Measurements from ENCODE around the gene SLC39A10.
"Not testable (repeated sequence)": the region's sequence is repeated elsewhere in the genome, so short reads cannot be mapped to it uniquely, and the experiment has no call there.

Gene SLC39A10, protein sequence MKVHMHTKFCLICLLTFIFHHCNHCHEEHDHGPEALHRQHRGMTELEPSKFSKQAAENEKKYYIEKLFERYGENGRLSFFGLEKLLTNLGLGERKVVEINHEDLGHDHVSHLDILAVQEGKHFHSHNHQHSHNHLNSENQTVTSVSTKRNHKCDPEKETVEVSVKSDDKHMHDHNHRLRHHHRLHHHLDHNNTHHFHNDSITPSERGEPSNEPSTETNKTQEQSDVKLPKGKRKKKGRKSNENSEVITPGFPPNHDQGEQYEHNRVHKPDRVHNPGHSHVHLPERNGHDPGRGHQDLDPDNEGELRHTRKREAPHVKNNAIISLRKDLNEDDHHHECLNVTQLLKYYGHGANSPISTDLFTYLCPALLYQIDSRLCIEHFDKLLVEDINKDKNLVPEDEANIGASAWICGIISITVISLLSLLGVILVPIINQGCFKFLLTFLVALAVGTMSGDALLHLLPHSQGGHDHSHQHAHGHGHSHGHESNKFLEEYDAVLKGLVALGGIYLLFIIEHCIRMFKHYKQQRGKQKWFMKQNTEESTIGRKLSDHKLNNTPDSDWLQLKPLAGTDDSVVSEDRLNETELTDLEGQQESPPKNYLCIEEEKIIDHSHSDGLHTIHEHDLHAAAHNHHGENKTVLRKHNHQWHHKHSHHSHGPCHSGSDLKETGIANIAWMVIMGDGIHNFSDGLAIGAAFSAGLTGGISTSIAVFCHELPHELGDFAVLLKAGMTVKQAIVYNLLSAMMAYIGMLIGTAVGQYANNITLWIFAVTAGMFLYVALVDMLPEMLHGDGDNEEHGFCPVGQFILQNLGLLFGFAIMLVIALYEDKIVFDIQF

DNA sequence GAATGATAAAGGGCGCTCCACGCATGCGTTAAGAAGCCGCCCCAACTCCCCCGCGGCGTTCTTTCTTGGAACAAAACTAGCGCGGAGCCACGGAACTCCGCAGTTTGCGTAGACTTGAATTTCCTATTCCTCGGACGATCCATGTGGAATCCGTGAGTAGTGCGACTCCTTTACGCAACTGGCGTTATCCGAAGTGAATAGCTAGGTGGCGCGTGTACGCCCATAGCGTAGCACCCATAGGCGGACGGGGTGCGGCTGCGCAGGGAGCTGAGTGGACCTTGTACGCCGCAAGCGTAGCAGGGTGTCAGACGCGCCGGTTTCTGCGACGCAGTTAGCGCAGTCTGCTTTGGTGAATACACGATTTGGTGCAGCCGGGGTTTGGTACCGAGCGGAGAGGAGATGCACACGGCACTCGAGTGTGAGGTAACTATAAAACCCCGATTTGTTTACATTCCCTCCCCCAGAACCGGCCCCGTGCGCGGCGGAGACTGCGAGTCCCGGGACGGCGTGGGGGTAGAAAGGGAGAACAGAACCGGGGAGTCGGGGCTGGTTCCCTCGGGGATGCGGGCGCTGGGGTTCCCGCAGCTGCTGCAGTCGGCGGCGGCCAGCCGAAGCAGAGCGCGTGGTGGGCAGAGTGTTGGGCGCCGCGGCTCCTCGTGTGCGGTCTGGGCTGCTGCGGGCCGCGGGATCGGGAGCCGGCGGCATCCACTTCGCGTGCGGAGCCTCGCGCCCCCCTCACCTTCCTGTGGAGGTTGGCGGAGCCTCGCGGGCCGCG is at the start of gene SLC39A10:
Gene SLC39A10 (plus strand): TSS at position 368 of the 775 bp plus-strand sequence. CDS start 22,817 bp downstream, outside the sequence.
- peak; percentile 93 for DNase-seq

DNA sequence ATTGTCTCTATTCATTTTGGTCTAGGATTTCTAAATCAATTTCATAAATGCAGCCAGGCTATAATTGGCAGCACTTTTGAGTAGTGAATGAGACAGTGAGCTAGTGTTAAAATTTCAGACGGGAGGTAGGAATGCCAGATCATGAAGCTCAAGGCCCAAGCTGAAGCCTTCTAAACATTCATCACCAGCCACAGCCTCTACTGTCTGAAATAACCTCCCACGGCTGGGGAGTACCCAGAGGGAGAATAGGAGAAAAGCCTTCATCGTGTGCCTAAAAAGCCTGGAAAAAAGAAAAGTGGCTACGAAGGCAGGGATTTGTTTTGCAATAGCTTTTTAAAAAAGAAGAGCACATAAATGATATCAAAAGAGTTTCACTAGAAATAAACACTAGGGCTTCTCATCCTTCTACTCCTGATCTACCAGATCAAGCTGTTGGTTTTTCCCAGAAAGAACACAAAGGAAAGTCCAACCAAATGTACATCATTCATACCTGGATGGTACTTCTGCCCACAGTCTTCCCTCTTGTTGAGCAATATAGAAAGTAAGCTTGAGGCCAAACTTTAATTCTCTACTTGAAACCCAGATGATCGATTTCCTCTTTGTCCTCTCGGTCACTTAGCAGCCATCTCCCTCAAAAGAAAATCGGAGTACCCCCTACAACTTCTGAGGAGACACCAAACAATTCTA is 48.1 kb upstream of the SLC39A10 start:
- DNase-seq, result no peak

DNA sequence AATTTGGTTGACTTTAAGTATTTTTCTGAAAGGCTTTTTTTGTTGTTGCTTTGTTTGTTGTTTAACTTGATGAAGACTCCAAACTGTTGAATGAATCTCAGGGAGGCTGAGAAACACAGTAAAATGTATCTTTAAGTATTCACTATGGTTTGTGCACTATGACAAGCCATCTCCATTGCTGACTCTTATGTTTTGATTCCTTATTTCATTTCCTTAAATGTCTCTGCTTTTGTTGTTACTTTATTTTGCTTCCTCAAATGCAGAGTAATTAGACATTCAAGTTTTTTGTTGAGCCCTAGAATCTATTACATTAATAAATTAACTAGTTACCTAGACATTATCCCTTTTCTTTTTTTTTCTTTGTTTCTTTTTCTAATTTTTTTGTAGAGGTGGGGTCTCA is 46.3 kb upstream of the SLC39A10 start:
- DNase-seq, result no peak

DNA sequence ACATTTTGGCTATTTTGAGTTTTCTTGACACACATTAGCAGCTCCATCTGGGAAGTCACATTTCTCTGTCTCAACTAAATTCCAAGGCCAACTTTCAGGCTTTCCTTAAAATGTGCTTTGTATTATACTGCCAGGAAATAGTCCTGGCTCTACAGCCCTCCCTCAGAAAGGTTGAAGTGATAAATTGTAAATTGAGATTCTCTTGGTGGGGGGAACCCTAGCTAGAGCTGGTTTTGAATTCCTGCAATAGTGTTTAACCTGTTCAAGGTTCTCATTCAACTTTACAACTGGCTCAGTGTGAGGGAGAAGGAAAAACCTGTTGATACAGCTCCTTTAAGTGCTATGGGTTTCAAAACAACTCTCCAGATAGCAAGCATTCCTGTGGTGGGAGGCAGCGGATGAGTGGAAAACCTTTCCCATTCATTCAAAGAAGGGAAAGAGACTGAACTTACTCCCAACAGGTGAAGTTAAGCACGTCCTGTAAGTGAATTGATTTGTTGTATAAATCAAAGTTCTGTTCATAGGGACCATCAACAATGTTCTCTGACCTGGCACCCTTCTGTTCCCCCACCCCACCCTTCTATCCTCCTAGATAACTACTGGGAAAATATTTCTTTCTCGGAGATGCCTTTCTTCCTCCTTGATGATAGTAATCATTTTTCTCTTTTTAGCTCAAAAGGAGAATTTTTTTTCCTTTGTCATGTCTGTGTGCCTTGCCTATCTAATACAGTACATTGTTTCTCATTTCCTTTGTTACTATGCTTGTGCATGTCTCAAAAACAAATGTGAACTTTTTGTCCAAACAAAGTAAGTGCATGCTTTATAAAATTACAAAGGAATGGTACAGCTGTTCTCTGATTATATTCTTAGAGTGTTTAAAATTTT is 44.2 kb upstream of the SLC39A10 start:
- no peak for DNase-seq

DNA sequence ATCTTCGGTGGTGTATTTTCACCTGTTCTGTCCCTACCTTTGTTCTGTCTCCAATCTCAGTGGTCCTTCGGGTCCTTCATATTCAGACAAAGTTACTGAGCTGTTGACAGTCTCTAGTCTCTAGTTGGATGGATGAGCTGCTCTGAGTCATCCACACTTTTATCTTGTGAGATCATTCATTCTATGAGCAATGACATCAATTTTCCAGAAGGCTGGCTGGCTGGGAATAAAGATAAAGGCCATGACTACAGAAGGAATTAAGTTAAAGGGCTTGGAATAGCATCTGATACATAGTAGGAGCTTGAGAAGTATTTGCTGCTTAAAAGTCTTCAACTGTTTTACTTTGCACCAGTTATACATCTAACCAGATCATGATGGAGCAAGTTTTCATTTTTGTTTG is 43.1 kb upstream of the SLC39A10 start:
- DNase-seq, result no peak

DNA sequence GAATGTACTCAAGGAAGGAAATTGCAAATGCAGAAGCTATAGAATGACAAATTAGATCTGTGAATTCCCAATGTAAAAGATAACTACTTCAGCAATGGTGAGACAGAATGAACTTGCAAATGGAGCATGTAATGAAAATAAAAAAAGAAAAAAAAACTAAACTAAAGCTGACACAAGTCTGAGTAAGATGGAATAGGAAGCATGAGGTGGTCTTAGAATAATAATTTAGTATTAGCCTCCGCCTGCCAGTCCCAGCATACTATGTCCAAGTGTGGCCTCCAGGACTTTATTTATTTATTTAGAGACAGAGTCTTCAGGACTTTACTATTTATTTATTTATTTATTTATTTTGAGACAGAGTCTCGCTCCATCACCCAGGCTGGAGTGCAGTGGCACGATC is 37.4 kb upstream of the SLC39A10 start:
- DNase-seq, result no peak

DNA sequence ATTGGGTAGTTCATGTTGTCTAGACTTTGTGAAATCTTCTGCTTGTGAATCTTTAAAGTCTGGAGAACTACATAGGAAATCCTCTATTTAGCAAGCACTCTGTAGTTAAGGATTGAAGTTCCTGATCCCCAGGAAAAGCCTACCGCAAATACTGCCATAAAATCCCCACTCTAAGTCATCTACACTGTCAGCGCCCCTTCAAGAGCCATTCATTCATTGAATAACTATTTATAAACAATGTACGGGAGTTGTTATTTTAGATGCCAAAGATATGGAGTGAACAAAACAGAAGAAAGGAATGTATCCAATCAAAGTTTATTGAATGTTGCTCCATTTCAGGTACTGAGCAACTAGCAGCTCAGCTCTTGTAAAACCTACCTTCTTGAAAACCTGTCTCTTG is 36.5 kb upstream of the SLC39A10 start:
- DNase-seq, result no peak

DNA sequence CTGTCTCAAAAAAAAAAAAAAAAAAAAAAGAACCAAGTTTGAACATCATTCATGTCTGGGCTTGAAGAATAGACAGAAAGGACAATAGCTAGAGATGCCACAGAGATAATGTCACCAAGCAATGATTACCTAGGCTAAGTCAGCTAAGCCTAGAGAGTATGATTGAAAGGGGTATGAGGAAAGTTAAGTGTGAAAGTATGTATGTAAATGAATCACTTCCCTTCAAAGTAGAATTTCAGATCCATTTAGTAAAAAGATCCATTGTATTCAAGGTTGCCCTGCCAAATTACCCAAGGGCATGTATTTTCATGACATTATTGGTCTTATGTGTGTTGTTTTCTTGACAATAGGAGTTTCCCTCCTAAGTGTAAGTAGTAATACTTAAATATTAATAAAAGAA is 34.1 kb upstream of the SLC39A10 start:
- no peak for DNase-seq

DNA sequence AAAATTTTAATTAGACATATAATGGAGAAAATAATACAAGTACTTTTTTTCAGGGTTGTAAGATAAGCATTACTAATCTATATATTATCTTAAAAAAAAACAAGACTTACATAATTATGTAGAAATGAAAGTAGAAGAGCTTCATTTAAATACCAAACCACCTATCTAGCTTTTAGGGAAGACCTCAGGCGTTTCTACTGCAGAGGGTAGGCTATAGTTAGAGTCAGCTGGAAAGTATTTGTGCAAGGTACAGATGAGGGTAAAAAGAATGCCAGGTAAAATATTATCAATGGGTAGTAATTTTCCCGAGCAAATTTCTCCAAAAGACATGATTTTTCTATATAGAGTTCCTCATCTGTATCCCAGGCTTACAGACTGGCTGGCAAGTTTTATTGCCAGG is 30.5 kb upstream of the SLC39A10 start:
- DNase-seq, result no peak

DNA sequence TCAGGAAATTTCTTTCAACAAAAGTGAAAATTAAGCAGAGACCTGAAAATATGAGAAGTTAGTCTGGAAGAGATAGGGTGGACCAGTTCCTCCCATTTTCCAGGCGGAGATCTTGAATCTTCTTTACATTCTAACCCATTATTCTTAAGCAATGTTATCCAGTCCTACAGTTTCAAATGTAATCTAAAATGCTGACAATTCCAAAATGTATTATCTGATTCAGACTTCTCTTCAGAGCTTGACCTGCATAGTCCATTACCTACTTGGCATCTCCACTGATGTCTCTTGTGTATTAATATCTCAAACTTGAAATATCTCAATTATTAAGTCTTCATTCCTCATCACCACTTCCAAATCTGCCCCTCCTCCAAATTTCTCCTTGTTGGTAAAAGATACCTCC is 28.4 kb upstream of the SLC39A10 start:
- DNase-seq, result no peak

DNA sequence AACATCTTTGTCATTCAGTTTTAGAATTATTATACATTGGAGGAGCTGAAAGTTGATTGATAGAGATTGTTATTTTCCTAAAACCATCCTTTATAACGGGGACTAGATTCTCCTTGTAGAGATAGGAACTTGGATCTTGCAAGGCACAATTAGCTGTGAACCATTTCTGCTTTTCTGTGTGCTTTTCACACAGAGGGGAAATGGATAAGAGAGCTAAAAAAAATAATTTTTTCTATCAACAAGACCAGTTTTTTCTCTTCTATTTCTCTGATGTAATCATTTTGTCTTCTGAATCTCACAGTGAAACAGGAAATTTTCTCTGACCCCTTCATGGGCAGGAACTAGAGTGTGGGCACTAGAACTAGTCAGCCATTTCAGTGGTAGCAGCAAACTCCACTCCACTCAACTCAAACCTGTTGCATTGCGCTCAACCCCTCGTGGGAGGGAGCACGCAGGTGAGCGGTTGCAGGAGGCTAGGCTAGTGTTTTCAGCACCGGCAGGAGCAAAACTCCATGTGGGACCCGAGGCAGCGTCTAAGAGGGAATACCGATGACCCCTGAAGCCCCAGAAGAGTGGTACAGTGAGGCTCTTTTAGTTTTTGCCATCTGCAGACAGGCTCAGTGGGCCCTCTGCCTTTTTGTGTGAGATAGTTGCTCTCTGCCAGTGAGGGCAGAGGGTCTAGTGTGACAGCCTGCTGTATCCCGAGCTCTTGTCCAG is 24.0 kb upstream of the SLC39A10 start:
- no peak for DNase-seq

DNA sequence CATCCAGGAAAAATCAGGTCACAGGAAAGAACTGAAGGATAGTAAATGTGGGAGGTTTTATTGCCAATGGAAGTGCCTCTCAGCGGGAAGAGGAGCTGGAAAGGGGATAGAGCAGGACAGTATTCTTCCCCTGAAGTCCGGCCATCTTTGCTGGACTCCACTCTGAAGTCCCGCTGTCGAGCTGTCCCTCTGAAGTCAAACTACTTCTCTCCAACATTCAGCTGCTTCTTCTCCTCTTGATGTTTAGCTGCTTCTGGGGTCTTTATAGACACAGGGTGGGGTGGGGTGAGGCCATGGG is 23.5 kb upstream of the SLC39A10 start:
- DNase-seq, result no peak

DNA sequence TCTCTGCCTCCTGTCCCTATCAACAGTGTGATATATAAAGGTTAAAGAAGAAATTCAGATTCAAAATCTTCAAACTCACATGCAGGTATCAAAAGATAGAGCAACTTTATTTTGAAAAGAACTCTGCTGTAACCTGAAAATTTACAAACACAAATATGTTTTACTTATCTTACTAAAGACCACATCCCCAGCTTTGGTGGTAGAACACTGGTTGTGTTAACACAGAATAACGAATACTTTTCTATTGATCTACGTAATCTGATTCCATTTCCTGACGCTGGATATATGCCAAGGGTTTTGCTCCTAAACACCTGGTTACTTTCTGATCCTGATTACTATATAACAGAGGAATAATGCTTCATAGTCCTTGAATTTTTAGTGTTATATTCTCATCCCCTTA is 23.1 kb upstream of the SLC39A10 start:
- DNase-seq, result no peak

DNA sequence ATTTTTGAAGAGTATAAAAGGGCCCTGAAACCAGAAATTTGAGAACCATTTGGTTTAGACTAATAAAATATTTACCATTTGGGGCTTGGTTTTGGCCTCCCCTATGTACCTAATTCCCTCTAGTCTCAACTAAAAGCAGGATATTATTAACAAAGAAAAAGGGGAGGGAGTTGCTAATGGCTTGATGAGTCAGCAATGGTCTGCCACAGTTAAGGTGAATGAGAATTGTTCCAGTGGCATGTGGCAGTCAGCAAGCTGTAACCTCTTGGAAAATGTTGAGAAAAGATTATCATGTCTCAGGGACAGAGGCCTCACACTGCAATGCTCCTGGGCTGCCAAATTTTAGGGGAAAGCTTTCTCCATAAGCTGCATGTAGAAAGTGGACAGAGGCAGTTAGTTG is 20.1 kb upstream of the SLC39A10 start:
- DNase-seq, result no peak

DNA sequence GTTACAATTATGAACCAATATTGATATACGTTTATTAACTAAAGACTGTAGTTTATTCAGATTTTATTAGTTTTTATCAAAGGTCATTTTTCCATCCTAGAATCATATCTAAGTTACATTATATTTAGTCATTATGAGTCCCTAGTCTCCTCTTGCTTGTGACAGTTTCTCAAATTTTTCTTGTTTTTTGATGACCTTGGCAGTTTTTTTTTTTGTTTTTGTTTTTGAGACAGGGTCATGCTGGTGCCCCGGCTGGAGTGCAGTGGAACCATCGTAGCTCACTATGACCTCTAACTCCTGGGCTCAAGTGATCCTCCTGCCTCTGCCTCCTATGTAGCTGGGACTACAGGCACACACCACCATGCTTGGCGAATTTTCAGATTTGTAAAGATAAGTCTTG is 18.3 kb upstream of the SLC39A10 start:
- no peak for DNase-seq

DNA sequence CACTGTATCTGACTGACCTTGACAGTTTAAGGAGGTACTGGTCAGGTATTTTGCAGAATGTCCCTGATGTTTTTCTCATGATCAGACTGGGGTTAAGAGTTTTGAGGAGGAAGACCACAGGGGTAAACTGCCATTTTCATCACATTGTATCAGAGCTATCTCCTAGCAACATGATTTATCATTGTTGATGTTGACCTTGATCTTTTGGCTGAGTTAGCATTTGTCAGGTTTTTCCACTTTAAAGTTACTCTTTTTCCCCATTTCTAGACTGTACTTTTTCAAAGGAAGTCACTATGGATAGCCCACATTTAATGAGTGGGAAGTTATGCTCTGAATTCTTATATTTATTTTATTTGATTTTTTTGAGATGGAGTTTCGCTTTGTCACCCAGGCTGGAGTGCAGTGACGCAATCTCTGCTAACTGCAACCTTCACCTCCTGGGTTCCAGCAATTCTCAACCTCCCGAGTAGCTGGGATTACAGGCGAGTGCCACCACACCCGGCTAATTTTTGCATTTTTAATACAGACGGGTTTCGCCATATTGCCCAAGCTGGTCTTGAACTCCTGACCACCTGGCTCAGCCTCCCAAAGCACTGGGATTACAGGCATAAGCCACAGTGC is 17.7 kb upstream of the SLC39A10 start:
- DNase-seq, result no peak

DNA sequence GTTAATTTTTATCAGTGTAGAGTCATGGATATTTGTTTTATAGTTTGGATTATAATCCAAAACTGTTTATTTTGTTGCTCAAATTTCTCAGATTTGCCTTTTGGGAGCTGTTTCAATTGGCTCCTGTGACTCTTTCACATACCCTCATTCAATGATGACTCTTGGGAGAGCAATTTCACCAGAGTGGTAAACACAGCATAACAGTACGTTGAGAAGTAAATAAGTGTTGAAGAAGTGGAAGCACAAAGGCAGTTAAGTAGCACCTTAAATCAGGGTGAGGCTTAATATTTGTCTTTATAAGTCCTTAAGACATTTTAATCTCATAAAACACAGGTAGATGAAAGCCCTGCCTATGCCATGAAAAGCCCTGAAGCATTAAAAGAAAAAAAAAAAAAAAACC is 17.1 kb upstream of the SLC39A10 start:
- no peak for DNase-seq

DNA sequence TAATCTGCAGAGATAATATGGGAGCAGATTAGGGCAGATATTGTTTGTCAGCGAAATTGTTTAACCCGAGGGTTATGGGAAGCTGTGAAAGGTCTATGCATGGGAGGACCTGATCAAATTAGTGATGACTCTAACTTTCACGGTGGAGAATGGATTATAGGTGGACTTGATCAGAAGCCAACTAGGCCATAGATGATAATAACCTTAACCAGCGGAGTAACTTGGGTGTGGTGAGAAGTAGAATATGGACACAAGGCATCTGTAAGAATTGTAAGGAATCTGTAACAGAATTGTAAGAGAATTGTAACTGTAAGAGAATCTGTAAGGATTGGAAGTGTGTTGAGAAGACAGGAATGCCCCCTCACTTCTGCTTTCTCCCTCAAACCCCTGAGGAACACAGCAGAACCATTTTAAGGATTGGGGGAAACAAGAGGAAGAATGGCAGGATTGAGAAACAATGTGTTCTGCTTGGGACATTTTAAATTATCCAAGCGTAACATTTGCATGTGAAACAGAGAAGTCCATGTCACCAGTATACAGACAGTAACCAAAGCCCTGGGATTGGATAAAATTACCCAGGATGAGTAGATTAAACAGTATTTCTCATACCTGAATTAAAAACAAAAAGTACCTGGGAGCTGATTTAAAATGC is 14.9 kb upstream of the SLC39A10 start:
- DNase-seq, result no peak

DNA sequence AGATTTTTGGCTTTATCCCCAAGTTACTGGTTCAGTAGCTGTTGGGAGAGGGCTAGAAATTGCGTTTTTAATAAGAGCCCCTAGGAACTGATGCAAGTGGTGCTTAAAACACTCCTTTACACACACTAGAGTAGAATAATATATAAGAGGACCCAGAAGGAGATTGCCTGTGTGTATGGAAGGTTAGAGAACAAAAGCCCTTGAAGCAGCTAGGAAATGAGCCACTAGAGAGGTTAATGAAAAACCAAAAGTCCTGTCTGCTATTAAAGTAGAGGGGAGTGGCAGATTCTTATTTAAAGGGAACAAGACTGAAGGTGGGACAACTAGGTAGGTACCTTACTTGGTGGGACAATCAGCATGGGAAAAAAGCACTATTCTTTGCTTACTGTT is 14.4 kb upstream of the SLC39A10 start:
- no peak for DNase-seq

DNA sequence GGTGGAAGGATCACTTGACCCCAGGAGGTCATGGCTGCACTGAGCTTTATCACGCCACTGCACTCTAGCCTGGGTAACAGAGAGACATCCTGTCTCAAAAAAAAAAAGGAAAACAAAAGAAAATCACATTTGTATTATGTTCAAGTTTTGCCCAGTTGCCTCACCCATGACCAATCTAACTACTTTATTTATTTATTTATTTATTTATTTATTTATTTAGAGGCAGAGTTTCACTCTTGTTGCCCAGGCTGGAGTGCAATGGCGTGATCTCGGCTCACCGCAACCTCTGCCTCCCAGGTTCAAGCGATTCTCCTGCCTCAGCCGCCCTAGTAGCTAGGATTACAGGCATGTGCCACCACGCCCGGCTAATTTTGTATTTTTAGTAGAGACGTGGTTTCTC is 12.3 kb upstream of the SLC39A10 start:
- DNase-seq, result not testable (repeated sequence)

All from DMS153 (cell line).